GM21367 (cell line): Measurements from ENCODE around the gene TSPAN12.

Experiments used
- ATAC-seq: cut with Tn5 transposase; IDR thresholded peaks from one replicate; pipeline ENCODE4 v1.9.1; 2021; ENCODE audit not compliant: unreplicated experiment

Gene TSPAN12

DNA sequence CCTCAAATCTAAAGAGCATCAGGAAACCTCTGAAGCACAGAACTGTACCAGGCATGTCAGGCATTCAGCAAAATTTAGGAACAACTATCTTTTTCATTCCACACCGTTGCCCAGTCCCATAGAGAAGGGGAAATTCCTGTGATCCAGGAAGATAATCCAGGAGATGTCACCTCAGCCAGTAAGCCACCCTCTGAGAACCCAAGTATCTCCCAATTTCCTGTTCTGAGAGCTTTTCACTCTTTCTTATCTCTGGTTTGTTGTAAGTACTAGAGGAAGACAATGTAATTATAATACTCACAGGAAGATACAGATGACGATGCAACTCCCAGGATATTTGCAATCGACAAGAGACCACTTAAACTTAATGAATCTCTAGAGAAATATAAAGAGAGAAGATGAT is 97.1 kb downstream of the TSPAN12 start:
- no peak for ATAC-seq

DNA sequence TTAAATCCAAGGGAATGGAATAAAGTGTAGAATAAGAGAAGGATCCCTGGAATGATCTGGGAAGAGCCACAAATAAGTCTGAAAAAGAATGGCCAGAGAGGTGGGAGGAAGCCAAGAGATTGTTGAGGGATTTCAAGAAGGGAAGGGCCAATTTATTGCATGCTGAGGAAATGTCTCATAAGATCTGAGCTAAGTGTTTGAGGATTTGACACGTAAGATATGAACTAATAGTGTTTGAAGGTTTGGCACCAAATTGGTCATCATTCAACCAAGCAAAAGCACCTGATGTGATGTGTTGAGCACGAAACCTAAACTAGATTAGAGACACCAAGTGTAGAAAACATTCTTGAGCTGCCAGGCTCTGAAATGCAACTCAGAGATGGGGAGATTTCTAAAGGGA is 97.9 kb downstream of the TSPAN12 start:
- no peak for ATAC-seq

DNA sequence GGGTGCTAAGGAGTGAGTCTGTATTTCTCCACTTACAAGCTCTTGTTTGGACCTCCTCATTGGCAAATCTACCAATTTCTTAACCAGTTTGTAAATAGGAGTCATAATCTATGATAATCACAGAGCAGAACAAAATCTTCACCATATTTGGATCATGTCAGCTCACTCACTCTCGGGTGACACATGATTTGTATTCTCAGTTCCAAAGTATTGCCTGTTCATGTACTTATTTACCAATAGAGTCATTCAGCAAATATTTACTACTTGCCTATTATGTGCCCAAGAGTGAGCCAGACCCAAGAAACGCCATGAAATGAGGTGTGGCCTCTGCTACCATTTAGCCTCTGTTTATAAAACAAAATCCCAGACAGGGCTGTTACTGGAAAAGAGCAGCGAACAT is 114.8 kb downstream of the TSPAN12 start:
- no peak for ATAC-seq

DNA sequence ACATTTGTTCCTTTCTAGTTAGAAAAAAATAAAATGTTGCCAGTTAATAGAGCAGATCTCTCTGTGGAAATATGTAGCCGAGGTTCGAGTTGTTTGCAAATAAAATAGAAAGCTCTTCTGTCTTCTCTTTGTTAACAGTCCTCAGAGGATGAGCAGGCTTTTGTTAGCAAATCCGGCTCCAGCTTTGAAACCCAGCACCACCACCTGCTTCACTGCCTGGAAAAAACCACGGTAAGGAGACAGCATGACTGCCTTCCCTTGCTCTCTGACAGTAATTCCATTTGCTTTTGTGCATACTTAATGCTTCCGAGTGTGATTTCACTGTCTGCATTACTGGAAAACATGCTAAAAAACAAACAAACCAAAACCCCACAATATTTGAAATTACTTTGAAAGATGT is 115.6 kb downstream of the TSPAN12 start:
- no peak for ATAC-seq

DNA sequence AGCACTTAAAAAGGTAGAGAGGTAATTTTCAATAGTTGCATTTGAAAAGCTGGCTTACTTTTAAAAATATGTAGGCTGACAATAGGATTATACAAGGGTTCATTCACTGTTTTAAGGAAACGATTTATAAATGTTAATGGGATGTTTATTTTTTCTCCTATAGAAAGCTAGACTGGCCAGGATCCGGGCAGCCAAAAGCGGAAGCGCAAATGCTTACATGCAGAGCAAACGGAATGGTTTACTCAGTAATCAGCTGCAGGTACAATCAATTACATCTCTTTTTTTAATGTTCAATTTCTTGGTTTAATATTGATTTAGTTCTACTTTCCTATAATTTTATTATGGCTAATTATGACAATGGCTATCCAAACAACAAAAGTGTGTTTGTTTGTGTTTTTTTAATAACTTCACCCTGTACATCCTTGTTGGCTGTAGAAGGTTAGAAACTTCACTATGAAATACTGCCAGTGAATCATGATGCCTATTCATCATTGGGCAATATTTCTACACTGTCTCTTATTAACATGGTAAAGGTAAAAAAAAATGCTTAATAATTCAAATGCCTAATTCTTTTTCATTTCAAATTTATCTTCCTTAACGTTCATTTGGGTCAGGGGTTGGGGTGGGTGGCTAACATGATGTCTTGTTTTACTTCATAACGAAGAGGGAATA is 116.4 kb downstream of the TSPAN12 start:
- ATAC-seq: no peak

- no peak for ATAC-seq
These were observed 117.6 kb downstream of the TSPAN12 start for GRCh38 chr7:120740348-120740747.

DNA sequence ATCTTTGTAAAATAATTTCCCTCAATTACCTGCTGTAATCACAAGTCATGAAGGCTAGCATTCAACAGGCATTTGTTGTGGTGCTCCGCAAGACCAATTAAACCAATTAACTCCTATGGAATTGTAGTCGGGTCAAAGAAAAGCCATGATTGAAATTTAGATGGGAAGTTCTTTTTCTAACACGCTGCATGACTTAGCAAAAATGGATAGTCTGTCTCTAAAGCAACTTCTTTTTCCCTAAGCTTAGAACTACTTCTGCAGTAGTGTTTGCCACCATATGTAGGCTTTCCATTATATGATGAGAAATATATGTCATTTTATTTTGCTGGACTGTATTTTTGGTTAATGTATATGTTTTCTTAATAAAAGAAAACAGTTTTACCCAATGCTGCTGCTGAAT is 119.1 kb downstream of the TSPAN12 start:
- no peak for ATAC-seq
